Hepatocyte (in vitro differentiated cells): ENCODE results near the gene CEP68. TPM values are rescaled to one million over a fixed set of nuclear protein-coding genes. Genes with fewer than 3 reads are reported as not detected.

Source experiments
- DNase-seq: peaks from one replicate; pipeline ENCODE4 v3.0.0-alpha.2; 2016; ENCODE audit warnings: low spot score
- H2AFZ ChIP-seq: fragments of 200-600 bp; sonication (generic); 2 replicates; pipeline ENCODE4 v1.6.0; 2016; ENCODE audit warnings: antibody characterized with exemption, mild to moderate bottlenecking
- H3K27ac ChIP-seq: fragments of 200-600 bp; sonication (generic); 2 replicates; pipeline ENCODE4 v1.5.1; 2016; ENCODE audit warnings: mild to moderate bottlenecking
- H3K27me3 ChIP-seq: fragments of 200-600 bp; sonication (generic); 2 replicates; pipeline ENCODE4 v1.6.1; 2016
- H3K36me3 ChIP-seq: fragments of 200-600 bp; sonication (generic); replicated peaks from 2 replicates; pipeline ENCODE4 v1.5.1; 2016; ENCODE audit warnings: low read depth; ENCODE audit not compliant: insufficient read depth
- H3K4me1 ChIP-seq: fragments of 200-600 bp; sonication (generic); 2 replicates; pipeline ENCODE4 v1.5.1; 2016; ENCODE audit warnings: mild to moderate bottlenecking, moderate library complexity; ENCODE audit not compliant: insufficient read depth
- H3K4me2 ChIP-seq: fragments of 200-600 bp; sonication (generic); 2 replicates; pipeline ENCODE4 v1.6.0; 2016
- H3K4me3 ChIP-seq: fragments of 200-600 bp; sonication (generic); 2 replicates; pipeline ENCODE4 v1.5.1; 2016; ENCODE audit warnings: mild to moderate bottlenecking
- H3K79me2 ChIP-seq: fragments of 200-600 bp; sonication (generic); 2 replicates; pipeline ENCODE4 v1.6.0; 2017; ENCODE audit warnings: mild to moderate bottlenecking
- H3K9me2 ChIP-seq: fragments of 200-600 bp; sonication (generic); replicated peaks from 2 replicates; pipeline ENCODE4 v1.6.0; 2017; ENCODE audit warnings: mild to moderate bottlenecking; ENCODE audit not compliant: insufficient read depth
- H3K9me3 ChIP-seq: fragments of 200-600 bp; sonication (generic); 2 replicates; pipeline ENCODE4 v1.5.1; 2016; ENCODE audit warnings: low read depth, mild to moderate bottlenecking
- H4K20me1 ChIP-seq: fragments of 200-600 bp; sonication (generic); 2 replicates; pipeline ENCODE4 v1.6.0; 2016; ENCODE audit warnings: mild to moderate bottlenecking; ENCODE audit not compliant: insufficient read depth, poor library complexity, severe bottlenecking
- EZH2 ChIP-seq: fragments of 200-600 bp; sonication (generic); IDR thresholded peaks from 2 replicates; pipeline ENCODE4 v1.6.1; 2016; ENCODE audit warnings: antibody characterized with exemption, mild to moderate bottlenecking, borderline replicate concordance
- EZH2phosphoT487 ChIP-seq: fragments of 200-600 bp; sonication (generic); IDR thresholded peaks from one replicate; pipeline ENCODE4 v1.6.1; 2018; ENCODE audit warnings: antibody characterized with exemption, mild to moderate bottlenecking, low read depth, moderate library complexity; ENCODE audit not compliant: unreplicated experiment, severe bottlenecking
- WGBS: methylation state at CpG from one replicate; pipeline ENCODE4 v1.1.6; 2016; ENCODE audit warnings: low lambda C conversion rate; ENCODE audit errors: missing lambda C conversion rate; 5-methylcytosine and 5-hydroxymethylcytosine counted together
- polyA plus RNA-seq: library from polyadenylated mRNA; unstranded; fragments of >200 nt; fragmentation: Nextera tagmentation; extraction: Ambion mirVana; gene quantifications from 2 replicates; pipeline ENCODE4 v1.2.1, GENCODE V29; 2016
- total RNA-seq: library from RNA; depleted of rRNA; stranded (reverse); fragments of >200 nt; gene quantifications from 2 replicates; pipeline ENCODE4 v1.2.3, GENCODE V29; 2014
- TF ChIP-seq, protein P1 (sequence below): fragments of 200-600 bp; sonication (generic); IDR thresholded peaks from 2 replicates; pipeline ENCODE4 v1.5.1; 2016; ENCODE audit warnings: antibody characterized with exemption, mild to moderate bottlenecking; ENCODE audit not compliant: poor library complexity

The CEP68 gene, protein sequence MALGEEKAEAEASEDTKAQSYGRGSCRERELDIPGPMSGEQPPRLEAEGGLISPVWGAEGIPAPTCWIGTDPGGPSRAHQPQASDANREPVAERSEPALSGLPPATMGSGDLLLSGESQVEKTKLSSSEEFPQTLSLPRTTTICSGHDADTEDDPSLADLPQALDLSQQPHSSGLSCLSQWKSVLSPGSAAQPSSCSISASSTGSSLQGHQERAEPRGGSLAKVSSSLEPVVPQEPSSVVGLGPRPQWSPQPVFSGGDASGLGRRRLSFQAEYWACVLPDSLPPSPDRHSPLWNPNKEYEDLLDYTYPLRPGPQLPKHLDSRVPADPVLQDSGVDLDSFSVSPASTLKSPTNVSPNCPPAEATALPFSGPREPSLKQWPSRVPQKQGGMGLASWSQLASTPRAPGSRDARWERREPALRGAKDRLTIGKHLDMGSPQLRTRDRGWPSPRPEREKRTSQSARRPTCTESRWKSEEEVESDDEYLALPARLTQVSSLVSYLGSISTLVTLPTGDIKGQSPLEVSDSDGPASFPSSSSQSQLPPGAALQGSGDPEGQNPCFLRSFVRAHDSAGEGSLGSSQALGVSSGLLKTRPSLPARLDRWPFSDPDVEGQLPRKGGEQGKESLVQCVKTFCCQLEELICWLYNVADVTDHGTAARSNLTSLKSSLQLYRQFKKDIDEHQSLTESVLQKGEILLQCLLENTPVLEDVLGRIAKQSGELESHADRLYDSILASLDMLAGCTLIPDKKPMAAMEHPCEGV
- 7.6 and 8.2 TPM in 2 replicates for total RNA-seq
- 9.4 and 9.8 TPM in 2 replicates for polyA plus RNA-seq

DNA sequence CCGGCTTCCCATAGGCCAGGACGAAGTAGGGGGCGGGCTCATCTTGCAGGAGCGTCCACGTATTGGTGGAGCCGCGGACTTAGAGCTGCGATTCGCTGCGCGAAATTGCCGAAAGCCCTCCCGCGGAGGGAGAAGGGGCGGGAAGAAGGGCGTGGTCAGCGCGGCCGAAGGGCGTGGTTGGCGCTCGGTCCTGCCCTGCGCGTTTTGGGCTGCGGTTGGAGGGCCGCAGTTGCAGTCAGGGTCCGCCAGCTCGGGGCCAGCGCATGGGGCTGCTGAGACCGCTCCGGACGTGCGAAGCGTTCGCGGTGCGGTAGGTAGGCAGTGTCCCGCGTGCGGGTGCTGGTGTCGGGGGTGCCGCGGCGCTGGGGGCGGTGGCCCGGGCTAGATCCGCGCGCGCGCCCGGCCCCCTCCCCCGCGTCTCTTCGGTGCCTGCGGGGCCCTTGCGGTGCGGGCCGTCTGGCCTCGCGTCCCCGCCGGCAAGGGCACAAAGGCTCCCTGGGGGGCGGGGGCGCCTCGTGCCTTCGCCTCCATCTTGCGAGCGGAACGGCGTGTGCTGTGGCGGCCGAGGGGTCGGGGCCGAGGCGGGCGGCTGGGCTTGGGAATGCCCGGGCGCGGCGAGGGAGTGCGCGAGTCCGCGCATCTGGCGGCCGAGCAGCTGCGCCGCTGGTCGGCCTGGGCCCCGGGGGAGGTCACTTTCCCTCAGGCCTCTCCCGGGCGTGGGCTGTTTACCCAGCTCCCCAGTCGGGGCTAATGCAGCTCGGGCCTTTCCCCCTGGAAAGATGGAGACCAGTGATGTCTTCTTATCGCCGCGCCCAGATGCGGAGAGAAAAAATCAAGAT lies at the start of gene CEP68:
CEP68 (plus strand) TSS at position 202 of the 839 bp plus-strand sequence. CDS start 13,029 bp downstream, outside the sequence.
- peak within 1 kb of the TSS; percentile 91 for H3K4me2 ChIP-seq
- TF ChIP-seq EZH2phosphoT487 (no peak), EZH2 (no peak)
- TF ChIP-seq, protein P1, sequence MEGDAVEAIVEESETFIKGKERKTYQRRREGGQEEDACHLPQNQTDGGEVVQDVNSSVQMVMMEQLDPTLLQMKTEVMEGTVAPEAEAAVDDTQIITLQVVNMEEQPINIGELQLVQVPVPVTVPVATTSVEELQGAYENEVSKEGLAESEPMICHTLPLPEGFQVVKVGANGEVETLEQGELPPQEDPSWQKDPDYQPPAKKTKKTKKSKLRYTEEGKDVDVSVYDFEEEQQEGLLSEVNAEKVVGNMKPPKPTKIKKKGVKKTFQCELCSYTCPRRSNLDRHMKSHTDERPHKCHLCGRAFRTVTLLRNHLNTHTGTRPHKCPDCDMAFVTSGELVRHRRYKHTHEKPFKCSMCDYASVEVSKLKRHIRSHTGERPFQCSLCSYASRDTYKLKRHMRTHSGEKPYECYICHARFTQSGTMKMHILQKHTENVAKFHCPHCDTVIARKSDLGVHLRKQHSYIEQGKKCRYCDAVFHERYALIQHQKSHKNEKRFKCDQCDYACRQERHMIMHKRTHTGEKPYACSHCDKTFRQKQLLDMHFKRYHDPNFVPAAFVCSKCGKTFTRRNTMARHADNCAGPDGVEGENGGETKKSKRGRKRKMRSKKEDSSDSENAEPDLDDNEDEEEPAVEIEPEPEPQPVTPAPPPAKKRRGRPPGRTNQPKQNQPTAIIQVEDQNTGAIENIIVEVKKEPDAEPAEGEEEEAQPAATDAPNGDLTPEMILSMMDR, result no peak
- DNase-seq, result peak; percentile 98
- H3K9me3 ChIP-seq, result no peaks in the 10 kb centered on the region
- no peaks in the 10 kb centered on the region for H3K36me3 ChIP-seq
- peaks cover 5% of the 10 kb centered on the region for H4K20me1 ChIP-seq
- H2AFZ ChIP-seq, result peak within 1 kb of the TSS; percentile 39
- H3K27me3 ChIP-seq, result no peaks in the 10 kb centered on the region
- under 1% methylated on average over 74 of the region's 99 CpGs for WGBS
- H3K9me2 ChIP-seq, result no peaks in the 10 kb centered on the region
- H3K79me2 ChIP-seq, result peaks cover 47% of the 10 kb centered on the region
- peak within 1 kb of the TSS; percentile 54 for H3K27ac ChIP-seq
- no peaks in the 10 kb centered on the region for H3K4me1 ChIP-seq
- H3K4me3 ChIP-seq, result peak within 1 kb of the TSS; percentile 89

DNA sequence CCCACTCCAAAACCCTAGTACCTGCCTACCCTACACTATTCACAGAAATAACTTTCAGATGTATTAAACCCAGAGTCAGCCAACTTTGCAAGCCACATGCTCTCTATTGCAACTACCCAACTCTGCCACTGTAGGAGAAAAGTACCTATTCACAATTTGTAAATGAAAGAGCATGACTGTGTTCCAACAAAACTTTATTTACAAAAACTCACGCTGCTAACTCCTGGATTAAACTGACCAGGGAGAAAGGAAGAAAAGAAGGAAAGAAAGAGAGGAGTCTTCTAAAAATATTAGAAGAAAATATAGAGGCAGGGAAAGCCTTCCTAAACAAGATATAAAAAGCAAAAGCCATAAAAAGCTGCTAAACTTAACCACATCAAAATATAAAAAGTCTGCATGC lies 42.4 kb upstream of the CEP68 start:
- H3K4me1 ChIP-seq, result no peaks in the 10 kb centered on the region
- WGBS, result 77% methylated on average over 1 of the region's 1 CpG
- H4K20me1 ChIP-seq, result no peaks in the 10 kb centered on the region
- H2AFZ ChIP-seq, result no peak overlapping the region
- no peaks in the 10 kb centered on the region for H3K79me2 ChIP-seq
- no peaks in the 10 kb centered on the region for H3K36me3 ChIP-seq
- no peak overlapping the region for H3K4me3 ChIP-seq
- no peaks in the 10 kb centered on the region for H3K9me2 ChIP-seq
- H3K9me3 ChIP-seq, result no peaks in the 10 kb centered on the region
- TF ChIP-seq EZH2 (no peak), EZH2phosphoT487 (no peak)
- TF ChIP-seq, protein P1, result no peak
- H3K27ac ChIP-seq, result no peak overlapping the region
- H3K4me2 ChIP-seq, result no peak overlapping the region
- DNase-seq, result no peak
- no peaks in the 10 kb centered on the region for H3K27me3 ChIP-seq

DNA sequence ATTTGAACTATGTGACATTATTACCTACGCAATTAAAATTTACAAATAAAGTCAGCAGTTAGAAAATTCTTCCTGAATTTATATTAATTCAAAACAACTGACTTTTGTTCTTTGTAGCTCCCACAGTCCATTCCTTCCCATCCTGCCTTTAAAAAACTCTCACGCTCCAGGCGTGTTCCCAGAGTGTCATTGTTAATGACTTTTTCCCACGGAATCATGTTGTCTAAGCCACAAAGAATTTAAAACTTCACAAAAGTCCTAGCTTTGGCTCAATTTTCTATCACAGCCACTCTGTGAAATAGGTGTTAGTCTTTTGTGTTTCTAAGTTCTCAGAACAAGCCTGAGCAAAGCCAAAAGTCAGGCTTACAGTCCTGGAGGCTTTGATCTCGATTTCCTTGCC lies 40.5 kb upstream of the CEP68 start:
- Histone ChIP-seq H3K4me2 (no peak overlapping the region), H3K4me3 (no peak overlapping the region), H3K27me3 (no peaks in the 10 kb centered on the region), H3K4me1 (no peaks in the 10 kb centered on the region), H3K79me2 (no peaks in the 10 kb centered on the region), H2AFZ (no peak overlapping the region), H4K20me1 (no peaks in the 10 kb centered on the region), H3K9me3 (no peaks in the 10 kb centered on the region), H3K36me3 (no peaks in the 10 kb centered on the region), H3K27ac (no peak overlapping the region), H3K9me2 (no peaks in the 10 kb centered on the region)
- WGBS, result 88% methylated on average over 5 of the region's 5 CpGs
- TF ChIP-seq, protein P1, result no peak
- TF ChIP-seq EZH2 (no peak), EZH2phosphoT487 (no peak)
- DNase-seq, result no peak
